OCI-LY7 (cell line): ENCODE results near the gene IER3.

Experiments used
- EZH2phosphoT487 ChIP-seq: fragments of 200-600 bp; sonication (generic); IDR thresholded peaks from 2 replicates; pipeline ENCODE4 v1.6.1; 2018; ENCODE audit warnings: low read depth, borderline replicate concordance, mild to moderate bottlenecking, mixed run types, antibody characterized with exemption, low read length, moderate library complexity, mixed read lengths
- TF ChIP-seq, protein P1 (sequence below): fragments of 200-600 bp; sonication (generic); conservative IDR thresholded peaks from 2 replicates; pipeline ENCODE4 v1.5.1; 2014; ENCODE audit warnings: mild to moderate bottlenecking, antibody characterized with exemption, low read length, moderate library complexity, mixed read lengths

GRCh38 chr6:30766461-30767157, 22.3 kb upstream of the IER3 start:
- TF ChIP-seq, protein P1, sequence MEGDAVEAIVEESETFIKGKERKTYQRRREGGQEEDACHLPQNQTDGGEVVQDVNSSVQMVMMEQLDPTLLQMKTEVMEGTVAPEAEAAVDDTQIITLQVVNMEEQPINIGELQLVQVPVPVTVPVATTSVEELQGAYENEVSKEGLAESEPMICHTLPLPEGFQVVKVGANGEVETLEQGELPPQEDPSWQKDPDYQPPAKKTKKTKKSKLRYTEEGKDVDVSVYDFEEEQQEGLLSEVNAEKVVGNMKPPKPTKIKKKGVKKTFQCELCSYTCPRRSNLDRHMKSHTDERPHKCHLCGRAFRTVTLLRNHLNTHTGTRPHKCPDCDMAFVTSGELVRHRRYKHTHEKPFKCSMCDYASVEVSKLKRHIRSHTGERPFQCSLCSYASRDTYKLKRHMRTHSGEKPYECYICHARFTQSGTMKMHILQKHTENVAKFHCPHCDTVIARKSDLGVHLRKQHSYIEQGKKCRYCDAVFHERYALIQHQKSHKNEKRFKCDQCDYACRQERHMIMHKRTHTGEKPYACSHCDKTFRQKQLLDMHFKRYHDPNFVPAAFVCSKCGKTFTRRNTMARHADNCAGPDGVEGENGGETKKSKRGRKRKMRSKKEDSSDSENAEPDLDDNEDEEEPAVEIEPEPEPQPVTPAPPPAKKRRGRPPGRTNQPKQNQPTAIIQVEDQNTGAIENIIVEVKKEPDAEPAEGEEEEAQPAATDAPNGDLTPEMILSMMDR = no peak
- TF ChIP-seq EZH2phosphoT487 = no peak
